Measurements from ENCODE around the gene IMMP2L. TPM values are rescaled to one million over a fixed set of nuclear protein-coding genes. Genes with fewer than 3 reads are reported as not detected.

IMMP2L gene
- total RNA-seq, 1 donor: 8.2 TPM

- no peak for TF ChIP-seq CTCF (IDR thresholded peaks at IDR 0.05; ENCODE audit: insufficient read depth, low read depth, low read length)
- no peak overlapping the region for H3K4me3 ChIP-seq (ENCODE audit: low read depth, low read length)
- no peak for DNase-seq (ENCODE audit: low read depth)
Measured at GRCh38 chr7:110988348-110988747, 573.9 kb downstream of the IMMP2L start.

GRCh38 chr7:110987127-110987693 lies 575.1 kb downstream of the IMMP2L start:
- no peak for TF ChIP-seq CTCF (IDR thresholded peaks at IDR 0.05; ENCODE audit: insufficient read depth, low read depth, low read length)
- no peak for DNase-seq (ENCODE audit: low read depth)

GRCh38 chr7:110983822-110984456 lies 578.4 kb downstream of the IMMP2L start:
- no peak for TF ChIP-seq CTCF (IDR thresholded peaks at IDR 0.05; ENCODE audit: insufficient read depth, low read depth, low read length)
- H3K4me3 ChIP-seq (ENCODE audit: low read depth, low read length): no peak overlapping the region
- no peak for DNase-seq (ENCODE audit: low read depth)

More at GRCh38 chr7:110987127-110987693, 575.1 kb downstream of the IMMP2L start:
- no peak overlapping the region for H3K4me3 ChIP-seq (ENCODE audit: low read depth, low read length)

- no peak for TF ChIP-seq CTCF (IDR thresholded peaks at IDR 0.05; ENCODE audit: insufficient read depth, low read depth, low read length)
- H3K4me3 ChIP-seq (ENCODE audit: low read depth, low read length): no peak overlapping the region
- DNase-seq (ENCODE audit: low read depth): no peak
Measured at GRCh38 chr7:110977127-110977737, 585.1 kb downstream of the IMMP2L start.

GRCh38 chr7:110975486-110975885 lies 586.8 kb downstream of the IMMP2L start:
- no peak overlapping the region for H3K4me3 ChIP-seq (ENCODE audit: low read depth, low read length)
- TF ChIP-seq CTCF (IDR thresholded peaks at IDR 0.05; ENCODE audit: insufficient read depth, low read depth, low read length): no peak
- no peak for DNase-seq (ENCODE audit: low read depth)

- no peak for DNase-seq (ENCODE audit: low read depth)
- H3K4me3 ChIP-seq (ENCODE audit: low read depth, low read length): no peak overlapping the region
- no peak for TF ChIP-seq CTCF (IDR thresholded peaks at IDR 0.05; ENCODE audit: insufficient read depth, low read depth, low read length)
Measured at GRCh38 chr7:110974441-110974840, 587.9 kb downstream of the IMMP2L start.

Data from fibroblast of villous mesenchyme (primary cell).